Testis (tissue), 2 donors: ENCODE data around the gene MACROD1.

ENCODE experiments used
- POLR2A ChIP-seq: fragments of 450-650 bp; IDR thresholded peaks from one replicate; pipeline ENCODE4 v1.6.1; 2017; ENCODE audit warnings: antibody characterized with exemption, mild to moderate bottlenecking, moderate library complexity
- TF ChIP-seq, protein P1 (sequence below), 3 experiments: fragments of 450-650 bp in 2 of 3; fragments of 200-600 bp in 1 of 3; sonication (generic) in 1 of 3; IDR thresholded peaks; one replicate each; pipeline ENCODE4 v1.5.1; 2016 to 2019; ENCODE audit warnings: antibody characterized with exemption in 3 of 3, mild to moderate bottlenecking in 2 of 3, moderate library complexity in 1 of 3

DNA sequence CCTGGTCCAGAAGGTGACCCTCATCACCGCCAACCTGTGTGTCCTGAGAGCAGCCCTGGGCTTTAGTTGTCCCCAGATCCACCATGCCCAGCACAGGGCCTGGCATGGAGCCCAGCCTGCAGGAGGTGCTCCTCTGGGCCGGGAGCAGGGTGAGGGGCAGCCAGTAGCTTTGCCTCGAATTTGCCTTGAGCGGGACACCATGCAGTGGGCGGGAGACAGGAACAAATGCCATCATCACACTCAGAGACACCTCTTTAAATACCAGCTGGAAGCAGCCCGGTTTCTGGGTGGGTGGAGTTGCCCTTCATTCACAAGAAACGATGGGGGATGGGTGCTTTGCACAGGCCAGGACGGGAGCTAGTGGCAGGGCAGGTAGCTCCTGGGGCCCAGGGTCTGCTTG, 110.8 kb downstream of the MACROD1 start:
- no peak for TF ChIP-seq POLR2A
- TF ChIP-seq, protein P1, sequence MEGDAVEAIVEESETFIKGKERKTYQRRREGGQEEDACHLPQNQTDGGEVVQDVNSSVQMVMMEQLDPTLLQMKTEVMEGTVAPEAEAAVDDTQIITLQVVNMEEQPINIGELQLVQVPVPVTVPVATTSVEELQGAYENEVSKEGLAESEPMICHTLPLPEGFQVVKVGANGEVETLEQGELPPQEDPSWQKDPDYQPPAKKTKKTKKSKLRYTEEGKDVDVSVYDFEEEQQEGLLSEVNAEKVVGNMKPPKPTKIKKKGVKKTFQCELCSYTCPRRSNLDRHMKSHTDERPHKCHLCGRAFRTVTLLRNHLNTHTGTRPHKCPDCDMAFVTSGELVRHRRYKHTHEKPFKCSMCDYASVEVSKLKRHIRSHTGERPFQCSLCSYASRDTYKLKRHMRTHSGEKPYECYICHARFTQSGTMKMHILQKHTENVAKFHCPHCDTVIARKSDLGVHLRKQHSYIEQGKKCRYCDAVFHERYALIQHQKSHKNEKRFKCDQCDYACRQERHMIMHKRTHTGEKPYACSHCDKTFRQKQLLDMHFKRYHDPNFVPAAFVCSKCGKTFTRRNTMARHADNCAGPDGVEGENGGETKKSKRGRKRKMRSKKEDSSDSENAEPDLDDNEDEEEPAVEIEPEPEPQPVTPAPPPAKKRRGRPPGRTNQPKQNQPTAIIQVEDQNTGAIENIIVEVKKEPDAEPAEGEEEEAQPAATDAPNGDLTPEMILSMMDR (IDR thresholded peaks at IDR 0.05), result no peak
